H9 (cell line): Measurements from ENCODE around the gene KDM4C. TPM values are rescaled to one million over a fixed set of nuclear protein-coding genes. Genes with fewer than 3 reads are reported as not detected.

Experiments
- DNase-seq: peaks from one replicate; pipeline ENCODE4 v3.0.0-alpha.2; 2017
- H2AFZ ChIP-seq: one replicate; pipeline ENCODE4 v1.6.1; 2013; ENCODE audit warnings: mild to moderate bottlenecking, low read length, control low read depth, moderate library complexity
- H2AK5ac ChIP-seq: 2 replicates; pipeline ENCODE4 v1.6.1; 2013; ENCODE audit warnings: low read length, control low read depth, mixed read lengths; ENCODE audit not compliant: insufficient read length
- H2BK120ac ChIP-seq: one replicate; pipeline ENCODE4 v1.6.1; 2013; ENCODE audit warnings: low read depth, mild to moderate bottlenecking, low read length, control low read depth, inconsistent platforms; ENCODE audit not compliant: poor library complexity, severe bottlenecking
- H2BK12ac ChIP-seq: 2 replicates; pipeline ENCODE4 v1.6.1; 2013; ENCODE audit warnings: low read length, control low read depth, mixed read lengths, low read depth; ENCODE audit not compliant: insufficient read length
- H2BK15ac ChIP-seq: 2 replicates; pipeline ENCODE4 v1.6.1; 2013; ENCODE audit warnings: low read depth, low read length, control low read depth
- H2BK20ac ChIP-seq: one replicate; pipeline ENCODE4 v1.6.1; 2013; ENCODE audit warnings: low read depth, mild to moderate bottlenecking, low read length, control low read depth, inconsistent platforms; ENCODE audit not compliant: poor library complexity, severe bottlenecking
- H2BK5ac ChIP-seq: 2 replicates; pipeline ENCODE4 v1.6.1; 2013; ENCODE audit warnings: low read length, control low read depth, mixed read lengths; ENCODE audit not compliant: insufficient read length
- H3K14ac ChIP-seq: 2 replicates; pipeline ENCODE4 v1.6.1; 2013; ENCODE audit warnings: low read length, control low read depth; ENCODE audit not compliant: insufficient read depth
- H3K18ac ChIP-seq: 2 replicates; pipeline ENCODE4 v1.6.1; 2013; ENCODE audit warnings: low read depth, mild to moderate bottlenecking, mixed read lengths, low read length, control low read depth; ENCODE audit not compliant: insufficient read length
- H3K23ac ChIP-seq: 2 replicates; pipeline ENCODE4 v1.6.1; 2013; ENCODE audit warnings: low read length, control low read depth, mixed read lengths, low read depth; ENCODE audit not compliant: insufficient read length
- H3K23me2 ChIP-seq: 2 replicates; pipeline ENCODE4 v1.6.1; 2013; ENCODE audit warnings: low read depth, mild to moderate bottlenecking, mixed read lengths, low read length, control low read depth; ENCODE audit not compliant: insufficient read length, poor library complexity, severe bottlenecking
- H3K27ac ChIP-seq: 2 replicates; pipeline ENCODE4 v1.5.1; 2013; ENCODE audit warnings: low read length, control low read depth, mixed read lengths, low read depth; ENCODE audit not compliant: insufficient read length
- H3K27me3 ChIP-seq: 2 replicates; pipeline ENCODE4 v1.6.1; 2013; ENCODE audit warnings: low read length, control low read depth, inconsistent platforms; ENCODE audit not compliant: insufficient read depth
- H3K4ac ChIP-seq: 2 replicates; pipeline ENCODE4 v1.6.1; 2013; ENCODE audit warnings: low read depth, mild to moderate bottlenecking, control low read depth, inconsistent platforms, low read length, moderate library complexity
- H3K4me1 ChIP-seq: 2 replicates; pipeline ENCODE4 v1.6.1; 2013; ENCODE audit warnings: low read length, control low read depth, inconsistent platforms; ENCODE audit not compliant: insufficient read depth
- H3K4me2 ChIP-seq: 2 replicates; pipeline ENCODE4 v1.6.1; 2013; ENCODE audit warnings: low read length, control low read depth, mixed read lengths; ENCODE audit not compliant: insufficient read length, insufficient read depth
- H3K56ac ChIP-seq: 2 replicates; pipeline ENCODE4 v1.6.1; 2013; ENCODE audit warnings: low read depth, mild to moderate bottlenecking, mixed read lengths, low read length, control low read depth; ENCODE audit not compliant: insufficient read length
- H3K79me1 ChIP-seq: 2 replicates; pipeline ENCODE4 v1.6.1; 2013; ENCODE audit warnings: low read depth, mild to moderate bottlenecking, moderate library complexity, low read length, control low read depth, inconsistent platforms; ENCODE audit not compliant: insufficient read depth, poor library complexity, severe bottlenecking
- H3K79me2 ChIP-seq: 2 replicates; pipeline ENCODE4 v1.6.1; 2013; ENCODE audit warnings: low read length, control low read depth, inconsistent platforms; ENCODE audit not compliant: insufficient read depth
- H3K9ac ChIP-seq: 2 replicates; pipeline ENCODE4 v1.6.1; 2013; ENCODE audit warnings: low read length, control low read depth, mixed read lengths; ENCODE audit not compliant: insufficient read length; ENCODE audit errors: extremely low read depth
- H3K9me3 ChIP-seq: one replicate; pipeline ENCODE4 v1.6.1; 2013; ENCODE audit warnings: low read depth, low read length, inconsistent platforms; ENCODE audit not compliant: control insufficient read depth
- H3T11ph ChIP-seq: one replicate; pipeline ENCODE4 v1.6.1; 2013; ENCODE audit warnings: mild to moderate bottlenecking, low read length, control low read depth, inconsistent platforms
- H4K20me1 ChIP-seq: one replicate; pipeline ENCODE4 v1.6.1; 2013; ENCODE audit not compliant: control insufficient read depth, insufficient read length, insufficient read depth
- H4K5ac ChIP-seq: 2 replicates; pipeline ENCODE4 v1.6.1; 2013; ENCODE audit warnings: low read depth, mild to moderate bottlenecking, mixed read lengths, low read length, control low read depth; ENCODE audit not compliant: insufficient read length
- H4K8ac ChIP-seq: replicated peaks from 2 replicates; pipeline ENCODE4 v1.6.1; 2013; ENCODE audit warnings: low read length, control low read depth, mixed read lengths, low read depth; ENCODE audit not compliant: insufficient read length
- H4K91ac ChIP-seq: 2 replicates; pipeline ENCODE4 v1.6.1; 2013; ENCODE audit warnings: low read depth, mild to moderate bottlenecking, moderate library complexity, mixed read lengths, low read length, control low read depth; ENCODE audit not compliant: insufficient read length
- H3K27ac Mint-ChIP-seq, 3 experiments: 2 replicates in 2 of 3; 3 replicates in 1 of 3; pipeline ENCODE4 v1.8.0; 2020 to 2021; ENCODE audit warnings: mixed read lengths in 3 of 3, mild to moderate bottlenecking in 1 of 3, moderate library complexity in 1 of 3
- H3K27me3 Mint-ChIP-seq: 2 replicates; pipeline ENCODE4 v1.8.0; 2021; ENCODE audit warnings: low read depth, mild to moderate bottlenecking, moderate library complexity, mixed read lengths
- H3K36me3 Mint-ChIP-seq, 3 experiments: 2 replicates in 2 of 3; 3 replicates in 1 of 3; pipeline ENCODE4 v1.8.0; 2020 to 2021; ENCODE audit warnings: low read depth in 3 of 3, mixed read lengths in 3 of 3; ENCODE audit not compliant: insufficient read depth in 1 of 3
- H3K4me1 Mint-ChIP-seq, 2 experiments: 2 replicates each; pipeline ENCODE4 v1.8.0; 2020; ENCODE audit warnings: mixed read lengths in 2 of 2
- H3K4me3 Mint-ChIP-seq, 2 experiments: 2 replicates in 1 of 2; 3 replicates in 1 of 2; pipeline ENCODE4 v1.8.0; 2020 to 2021; ENCODE audit warnings: mild to moderate bottlenecking in 2 of 2, mixed read lengths in 2 of 2, moderate library complexity in 1 of 2
- H3K9me3 Mint-ChIP-seq, 2 experiments: 2 replicates in 1 of 2; 3 replicates in 1 of 2; pipeline ENCODE4 v1.8.0; 2020; ENCODE audit warnings: mild to moderate bottlenecking in 2 of 2, mixed read lengths in 2 of 2, moderate library complexity in 1 of 2
- CTCF ChIP-seq: fragments of 200-600 bp; sonication (generic); conservative IDR thresholded peaks from 3 replicates; pipeline ENCODE4 v1.8.0; 2021; ENCODE audit warnings: antibody characterized with exemption, mild to moderate bottlenecking
- WGBS: extraction: QIAGEN DNeasy Blood & Tissue Kit; methylation state at CpG from one replicate; pipeline ENCODE4 v1.1.7; 2013; ENCODE audit warnings: missing lambda C conversion rate, low lambda C conversion rate, mixed read lengths; ENCODE audit not compliant: insufficient read length; ENCODE audit errors: extremely low coverage; 5-methylcytosine and 5-hydroxymethylcytosine counted together
- total RNA-seq: library from RNA; stranded (reverse); gene quantifications from 2 replicates; pipeline ENCODE4 v1.2.1, GENCODE V29; 2021

Gene KDM4C
- total RNA-seq, 1 experiment from 2014 or later: 24.0 TPM

DNA sequence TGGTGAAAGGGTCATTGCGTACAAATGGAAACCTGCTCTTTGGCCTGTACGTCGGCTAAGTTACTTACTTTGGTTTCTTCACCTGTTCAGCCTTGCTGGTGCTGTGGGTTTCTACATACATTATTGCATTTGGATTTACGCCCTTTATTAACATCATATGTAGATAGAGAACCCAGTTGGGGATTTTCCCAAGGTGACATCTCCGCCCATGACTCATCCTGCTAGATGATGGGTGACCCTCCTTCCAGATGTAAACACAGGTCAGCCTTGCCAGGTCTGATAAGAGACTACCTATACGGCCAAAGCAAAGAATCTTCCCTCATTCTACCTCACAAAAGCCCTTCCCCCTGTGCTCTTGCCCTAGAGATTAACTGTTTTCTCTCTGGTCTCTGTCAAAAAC, 360.9 kb downstream of the KDM4C start:
- H3K9ac ChIP-seq: no peak overlapping the region
- Mint-ChIP-seq H3K4me3 (no peak overlapping the region), H3K36me3 (no peaks in the 10 kb centered on the region; a peak in 1 of 7 replicates), H3K4me1 (peaks cover 5 to 8% of the 10 kb centered on the region in 2 experiments), H3K9me3 (no peaks in the 10 kb centered on the region), H3K27me3 (no peaks in the 10 kb centered on the region), H3K27ac (peak overlapping the region in 2 of 3 experiments; percentile 3 to 27; a peak in 2 of 7 replicates)
- no peaks in the 10 kb centered on the region for H3K23me2 ChIP-seq
- DNase-seq: no peak
- no peak overlapping the region for H3K27ac ChIP-seq
- no peaks in the 10 kb centered on the region for H3K79me1 ChIP-seq
- no peak overlapping the region for H4K8ac ChIP-seq
- H2AFZ ChIP-seq: no peak overlapping the region
- no peak overlapping the region for H3K18ac ChIP-seq
- H3K4me1 ChIP-seq: no peaks in the 10 kb centered on the region; the same call in 1 of the 2 replicates
- no peak overlapping the region for H2AK5ac ChIP-seq
- WGBS: no CpG with 5 or more reads among the region's 6 CpGs
- no peaks in the 10 kb centered on the region for H4K20me1 ChIP-seq
- H2BK5ac ChIP-seq: no peak overlapping the region
- H3K4ac ChIP-seq: no peak overlapping the region
- H2BK12ac ChIP-seq: no peak overlapping the region
- no peak overlapping the region for H2BK15ac ChIP-seq
- no peak overlapping the region for H3K23ac ChIP-seq
- H3K4me2 ChIP-seq: no peak overlapping the region
- H3K9me3 ChIP-seq: no peaks in the 10 kb centered on the region
- H2BK120ac ChIP-seq: no peak overlapping the region
- no peak overlapping the region for H2BK20ac ChIP-seq
- H3K79me2 ChIP-seq: no peaks in the 10 kb centered on the region
- H3K56ac ChIP-seq: no peak overlapping the region
- TF ChIP-seq CTCF: no peak
- H4K91ac ChIP-seq: no peak overlapping the region
- H3K27me3 ChIP-seq: no peaks in the 10 kb centered on the region
- no peak overlapping the region for H3K14ac ChIP-seq
- H4K5ac ChIP-seq: no peak overlapping the region
- no peak overlapping the region for H3T11ph ChIP-seq
